GM12878 (cell line): ENCODE measurements around the gene C1orf115. TPM values are rescaled to one million over a fixed set of nuclear protein-coding genes. Genes with fewer than 3 reads are reported as not detected.

Source experiments
- ATAC-seq: fragments of 200-7000 bp; cut with Tn5 transposase; 3 replicates; pipeline ENCODE4 v1.9.1; 2020; ENCODE audit warnings: mild to moderate bottlenecking, moderate library complexity
- BruUV-seq: library from RNA; stranded (reverse); fragments of 400-500 nt; replicated peaks from 2 replicates; lab custom pipeline; 2021; lab: Mats Ljungman, UMichigan
- CTCF ChIA-PET: fragments of 300-600 bp; sonication (Branson Sonifier 250); formaldehyde crosslinking; extraction: SDS; loops from one replicate; lab custom pipeline; 2021; ENCODE audit warnings: inconsistent platforms; lab: Yijun Ruan, JAX
- POLR2A ChIA-PET: fragments of 350-600 bp; formaldehyde crosslinking; extraction: SDS; loops from one replicate; lab custom pipeline; 2021; ENCODE audit warnings: inconsistent platforms; lab: Charles Lee
- RAD21 ChIA-PET: fragments of 300-600 bp; sonication (Branson Sonifier 250); formaldehyde crosslinking; loops from one replicate; lab custom pipeline; 2023; ENCODE audit warnings: antibody characterized with exemption; ENCODE audit not compliant: unreplicated experiment; lab: Charles Lee
- SMC1A ChIA-PET: fragments of 300-600 bp; sonication (Branson Sonifier 250); formaldehyde crosslinking; loops from one replicate; lab custom pipeline; 2023; ENCODE audit not compliant: unreplicated experiment, uncharacterized antibody; lab: Charles Lee
- DNase-seq: peaks from one replicate; pipeline ENCODE4 v3.0.0-alpha.2; 2011; ENCODE audit warnings: low read depth, low spot score
- FAIRE-seq: peaks from 3 replicates; lab custom pipeline; 2011; peaks lifted over from hg19 to GRCh38; lab: Jason Lieb, UNC
- H2AFZ ChIP-seq: 2 replicates; pipeline ENCODE4 v1.6.0; 2011; ENCODE audit warnings: low read depth, low read length, control low read depth; ENCODE audit not compliant: control insufficient read depth
- H3K27ac ChIP-seq: 2 replicates; pipeline ENCODE4 v1.5.1; 2011; ENCODE audit warnings: control low read depth; ENCODE audit not compliant: control insufficient read depth, insufficient read depth
- H3K27me3 ChIP-seq, 2 experiments: replicated peaks in 1 of 2; 2 replicates each; pipeline versions ENCODE4 v1.6.0 to v1.6.1; 2011; ENCODE audit warnings: low read length in 1 of 2; ENCODE audit not compliant: control insufficient read depth in 2 of 2, insufficient read depth in 2 of 2
- H3K36me3 ChIP-seq, 2 experiments: 2 replicates each; pipeline ENCODE4 v1.5.1; 2011; ENCODE audit warnings: low read length in 1 of 2; ENCODE audit not compliant: control insufficient read depth in 2 of 2, insufficient read depth in 2 of 2
- H3K4me1 ChIP-seq: 2 replicates; pipeline ENCODE4 v1.6.1; 2011; ENCODE audit warnings: mild to moderate bottlenecking, low read length, moderate library complexity, mixed read lengths; ENCODE audit not compliant: control insufficient read depth, insufficient read depth
- H3K4me2 ChIP-seq: 2 replicates; pipeline ENCODE4 v1.6.0; 2011; ENCODE audit warnings: control low read depth; ENCODE audit not compliant: control insufficient read depth, insufficient read depth
- H3K4me3 ChIP-seq: fragments of 200-600 bp; sonication (generic); 2 replicates; pipeline ENCODE4 v1.5.1; 2016
- H3K79me2 ChIP-seq: 2 replicates; pipeline ENCODE4 v1.6.0; 2011; ENCODE audit warnings: low read length; ENCODE audit not compliant: control insufficient read depth, insufficient read depth
- H3K9ac ChIP-seq: 2 replicates; pipeline ENCODE4 v1.8.0; 2011; ENCODE audit warnings: low read length, control low read depth, mixed read lengths; ENCODE audit not compliant: control insufficient read depth, insufficient read depth
- H3K9me3 ChIP-seq: replicated peaks from 3 replicates; pipeline ENCODE4 v1.5.1; 2011; ENCODE audit warnings: mild to moderate bottlenecking, low read length; ENCODE audit not compliant: control insufficient read depth, insufficient read depth
- H4K20me1 ChIP-seq: 2 replicates; pipeline ENCODE4 v1.6.0; 2011; ENCODE audit not compliant: control insufficient read depth, insufficient read depth
- ASH2L ChIP-seq: fragments of 300-600, 200-600 bp; sonication (generic); IDR thresholded peaks from 2 replicates; pipeline ENCODE4 v1.6.1; 2017; ENCODE audit warnings: low read depth, mild to moderate bottlenecking, borderline replicate concordance
- ATF2 ChIP-seq: IDR thresholded peaks from 2 replicates; pipeline ENCODE4 v1.6.1; 2012; ENCODE audit warnings: low read length, inconsistent platforms
- ATF7 ChIP-seq: fragments of 450-650 bp; IDR thresholded peaks from 2 replicates; pipeline ENCODE4 v1.6.1; 2016; ENCODE audit warnings: low read depth, mild to moderate bottlenecking
- CBX5 ChIP-seq: sonication (generic); IDR thresholded peaks from 2 replicates; pipeline ENCODE4 v1.6.1; 2016; ENCODE audit warnings: low read depth, moderate library complexity, mild to moderate bottlenecking, inconsistent platforms
- SMAD1 ChIP-seq: fragments of 450-650 bp; IDR thresholded peaks from 2 replicates; pipeline ENCODE4 v1.6.1; 2018; ENCODE audit warnings: mild to moderate bottlenecking, low read depth; ENCODE audit not compliant: partially characterized antibody
- SP1 ChIP-seq: IDR thresholded peaks from one replicate; pipeline ENCODE4 v1.6.1; 2011; ENCODE audit warnings: low read depth, low read length
- SUPT20H ChIP-seq: IDR thresholded peaks from 2 replicates; pipeline ENCODE4 v1.6.1; 2011; ENCODE audit warnings: low read depth, mild to moderate bottlenecking, low read length, moderate library complexity, borderline replicate concordance; ENCODE audit not compliant: control insufficient read depth
- ZBTB40 ChIP-seq: fragments of 450-650 bp; IDR thresholded peaks from 2 replicates; pipeline ENCODE4 v1.6.1; 2016; ENCODE audit warnings: mild to moderate bottlenecking, moderate library complexity, borderline replicate concordance
- ZZZ3 ChIP-seq: IDR thresholded peaks from 2 replicates; pipeline ENCODE4 v1.6.1; 2011; ENCODE audit warnings: low read depth; ENCODE audit not compliant: control insufficient read depth, insufficient read length
- WGBS: methylation state at CpG from one replicate; pipeline ENCODE4 v1.1.6; 2016; ENCODE audit warnings: low lambda C conversion rate; ENCODE audit not compliant: insufficient replicate concordance, insufficient coverage; ENCODE audit errors: missing lambda C conversion rate; 5-methylcytosine and 5-hydroxymethylcytosine counted together
- in situ Hi-C: fragments of 300-500 bp; cut with MboI; formaldehyde crosslinking; loops from 9 replicates; pipeline ENCODE4 v1.14.3; 2018; ENCODE audit warnings: mixed read lengths
- intact Hi-C: fragments of 100-400 bp; cut with micrococcal nuclease; formaldehyde crosslinking; loops from one replicate; pipeline ENCODE4 v1.14.2; 2022; ENCODE audit not compliant: unreplicated experiment
- polyA plus RNA-seq, 11 experiments: library from polyadenylated mRNA; depleted of rRNA in 4 of 11; unstranded in 6 of 11; stranded (reverse) in 5 of 11; fragments of >200 nt; fragmentation: Nextera tagmentation in 4 of 11; fragmentation: Illumina TruSeq in 1 of 11; extraction: Ambion mirVana in 4 of 11; extraction: Trizol in 1 of 11; gene quantifications; 1 replicate in 1 of 11; 2 replicates in 10 of 11; pipeline versions ENCODE4 v1.2.1 to v1.2.3, GENCODE V29; 2011 to 2016; ENCODE audit warnings: inconsistent platforms in 2 of 11, missing spikeins in 2 of 11, low read depth in 1 of 11
- total RNA-seq, 4 experiments: library from RNA; depleted of rRNA in 3 of 4; stranded (reverse); fragments of >200 nt in 3 of 4; fragmentation: Illumina TruSeq in 1 of 4; extraction: Trizol in 1 of 4; gene quantifications; 2 replicates each; pipeline versions ENCODE4 v1.2.1 to v1.2.3, GENCODE V29; 2013 to 2021
- TF ChIP-seq, protein P1 (sequence below): fragments of 450-650 bp; formaldehyde crosslinking; IDR thresholded peaks from 2 replicates; pipeline ENCODE4 v1.5.0; 2022; ENCODE audit warnings: mild to moderate bottlenecking, missing genetic modification characterization

The C1orf115 gene
- total and polyA plus RNA-seq, 10 of the 15 experiments (the other 5 are each of a cell fraction or from before 2014, with no cell fraction given), result 0.52 to 5.0 (median 4.1) TPM

- no peak for TF ChIP-seq ATF2
- no peak for TF ChIP-seq CBX5
- TF ChIP-seq ZBTB40, result no peak
- no peak for TF ChIP-seq SUPT20H
- no peak for TF ChIP-seq ZZZ3
Observed at GRCh38 chr1:220670365-220670764, 19.8 kb upstream of the C1orf115 start (continued).

GRCh38 chr1:220673921-220674320, 16.2 kb upstream of the C1orf115 start:
- Histone ChIP-seq H4K20me1 (no peaks in the 10 kb centered on the region), H3K79me2 (no peaks in the 10 kb centered on the region), H3K9me3 (no peaks in the 10 kb centered on the region), H3K36me3 (no peaks in the 10 kb centered on the region), H3K4me3 (no peak overlapping the region), H3K4me1 (no peaks in the 10 kb centered on the region), H2AFZ (no peak overlapping the region), H3K27ac (no peak overlapping the region), H3K27me3 (no peaks in the 10 kb centered on the region), H3K4me2 (no peak overlapping the region), H3K9ac (no peak overlapping the region)
- ChIA-PET SMC1A (interaction anchor here (0.6 to 0.9 kb wide), 2 partner anchors 12 to 103 kb away, joined by 3 read pairs; no protein-coding TSS in a partner anchor), POLR2A (no interaction called here), RAD21 (interaction anchor here (0.6 kb wide), 2 partner anchors 53 to 626 kb away, joined by 3 to 4 read pairs; no protein-coding TSS in a partner anchor), CTCF (interaction anchor here (0.6 to 1.3 kb wide), 3 partner anchors 53 to 456 kb away, joined by 3 read pairs; no protein-coding TSS in a partner anchor)
- BruUV-seq, result no TSS peak
- no peak for FAIRE-seq
- in situ Hi-C loops (no loop called here), intact Hi-C loops (no loop called here)
- no peak for ATAC-seq
- WGBS, result 31% methylated on average over 1 of the region's 1 CpG
- DNase-seq, result no peak
- TF ChIP-seq ASH2L, result no peak
- no peak for TF ChIP-seq ATF7
- no peak for TF ChIP-seq SMAD1
- TF ChIP-seq, protein P1, sequence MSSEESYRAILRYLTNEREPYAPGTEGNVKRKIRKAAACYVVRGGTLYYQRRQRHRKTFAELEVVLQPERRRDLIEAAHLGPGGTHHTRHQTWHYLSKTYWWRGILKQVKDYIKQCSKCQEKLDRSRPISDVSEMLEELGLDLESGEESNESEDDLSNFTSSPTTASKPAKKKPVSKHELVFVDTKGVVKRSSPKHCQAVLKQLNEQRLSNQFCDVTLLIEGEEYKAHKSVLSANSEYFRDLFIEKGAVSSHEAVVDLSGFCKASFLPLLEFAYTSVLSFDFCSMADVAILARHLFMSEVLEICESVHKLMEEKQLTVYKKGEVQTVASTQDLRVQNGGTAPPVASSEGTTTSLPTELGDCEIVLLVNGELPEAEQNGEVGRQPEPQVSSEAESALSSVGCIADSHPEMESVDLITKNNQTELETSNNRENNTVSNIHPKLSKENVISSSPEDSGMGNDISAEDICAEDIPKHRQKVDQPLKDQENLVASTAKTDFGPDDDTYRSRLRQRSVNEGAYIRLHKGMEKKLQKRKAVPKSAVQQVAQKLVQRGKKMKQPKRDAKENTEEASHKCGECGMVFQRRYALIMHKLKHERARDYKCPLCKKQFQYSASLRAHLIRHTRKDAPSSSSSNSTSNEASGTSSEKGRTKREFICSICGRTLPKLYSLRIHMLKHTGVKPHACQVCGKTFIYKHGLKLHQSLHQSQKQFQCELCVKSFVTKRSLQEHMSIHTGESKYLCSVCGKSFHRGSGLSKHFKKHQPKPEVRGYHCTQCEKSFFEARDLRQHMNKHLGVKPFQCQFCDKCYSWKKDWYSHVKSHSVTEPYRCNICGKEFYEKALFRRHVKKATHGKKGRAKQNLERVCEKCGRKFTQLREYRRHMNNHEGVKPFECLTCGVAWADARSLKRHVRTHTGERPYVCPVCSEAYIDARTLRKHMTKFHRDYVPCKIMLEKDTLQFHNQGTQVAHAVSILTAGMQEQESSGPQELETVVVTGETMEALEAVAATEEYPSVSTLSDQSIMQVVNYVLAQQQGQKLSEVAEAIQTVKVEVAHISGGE, result no peak
- TF ChIP-seq SP1, result no peak
